ENCODE results near the gene HOXA9. TPM values are rescaled to one million over a fixed set of nuclear protein-coding genes. Genes with fewer than 3 reads are reported as not detected.

Gene HOXA9
- total RNA-seq, 2 experiments from 2014 or later, result not detected

DNA sequence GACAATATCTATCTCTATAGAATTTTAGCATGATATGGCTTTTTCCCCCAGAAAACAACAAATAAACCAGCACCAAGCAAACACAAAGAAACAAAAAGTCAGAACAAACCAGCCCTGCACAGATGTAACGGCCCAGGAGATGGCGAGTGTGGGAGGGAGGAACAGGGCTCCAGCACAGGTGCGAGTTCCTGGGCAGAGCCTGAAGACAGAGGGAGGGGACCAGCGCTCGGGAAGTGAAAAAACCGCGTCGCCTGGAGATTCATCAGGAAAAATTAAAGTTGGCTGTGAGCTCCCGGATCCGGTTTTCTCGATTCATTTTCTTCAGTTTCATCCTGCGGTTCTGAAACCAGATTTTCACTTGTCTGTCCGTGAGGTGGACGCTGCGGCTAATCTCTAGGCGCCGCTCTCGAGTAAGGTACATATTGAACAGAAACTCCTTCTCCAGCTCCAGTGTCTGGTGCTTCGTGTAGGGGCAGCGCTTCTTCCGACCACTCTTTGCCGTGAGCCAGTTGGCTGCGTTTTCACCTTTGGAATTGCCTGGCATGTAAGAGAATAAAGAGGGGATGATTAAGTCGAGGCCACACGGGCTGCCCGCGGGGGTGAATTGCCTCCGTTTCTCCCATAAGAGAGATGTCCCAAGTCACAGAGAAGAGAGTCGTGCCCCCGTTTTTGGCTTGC lies 6.4 kb upstream of the HOXA9 start:
- no peaks in the 10 kb centered on the region for H3K4me1 ChIP-seq (ENCODE audit: insufficient read depth, low read length, poor library complexity, severe bottlenecking)
- no peak overlapping the region for H2AFZ ChIP-seq (ENCODE audit: low read length)
- TF ChIP-seq, protein P1, sequence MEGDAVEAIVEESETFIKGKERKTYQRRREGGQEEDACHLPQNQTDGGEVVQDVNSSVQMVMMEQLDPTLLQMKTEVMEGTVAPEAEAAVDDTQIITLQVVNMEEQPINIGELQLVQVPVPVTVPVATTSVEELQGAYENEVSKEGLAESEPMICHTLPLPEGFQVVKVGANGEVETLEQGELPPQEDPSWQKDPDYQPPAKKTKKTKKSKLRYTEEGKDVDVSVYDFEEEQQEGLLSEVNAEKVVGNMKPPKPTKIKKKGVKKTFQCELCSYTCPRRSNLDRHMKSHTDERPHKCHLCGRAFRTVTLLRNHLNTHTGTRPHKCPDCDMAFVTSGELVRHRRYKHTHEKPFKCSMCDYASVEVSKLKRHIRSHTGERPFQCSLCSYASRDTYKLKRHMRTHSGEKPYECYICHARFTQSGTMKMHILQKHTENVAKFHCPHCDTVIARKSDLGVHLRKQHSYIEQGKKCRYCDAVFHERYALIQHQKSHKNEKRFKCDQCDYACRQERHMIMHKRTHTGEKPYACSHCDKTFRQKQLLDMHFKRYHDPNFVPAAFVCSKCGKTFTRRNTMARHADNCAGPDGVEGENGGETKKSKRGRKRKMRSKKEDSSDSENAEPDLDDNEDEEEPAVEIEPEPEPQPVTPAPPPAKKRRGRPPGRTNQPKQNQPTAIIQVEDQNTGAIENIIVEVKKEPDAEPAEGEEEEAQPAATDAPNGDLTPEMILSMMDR (conservative IDR thresholded peaks at IDR 0.05; ENCODE audit: low read length), result no peak
- H3K9me2 ChIP-seq (ENCODE audit: insufficient read depth, low read length), result no peaks in the 10 kb centered on the region
- no peaks in the 10 kb centered on the region for H3K9me3 ChIP-seq (ENCODE audit: low read length)
- H4K20me1 ChIP-seq (ENCODE audit: insufficient read depth, low read length), result no peaks in the 10 kb centered on the region
- H3K27ac ChIP-seq (ENCODE audit: low read depth, low read length, poor library complexity, severe bottlenecking), result no peak overlapping the region
- no peaks in the 10 kb centered on the region for H3K79me2 ChIP-seq (ENCODE audit: insufficient read depth, low read depth, low read length)
- BruUV-seq (replicated peaks), result no TSS peak
- POLR2A ChIA-PET, result no interaction called here
- H3K4me2 ChIP-seq (ENCODE audit: low read length), result no peak overlapping the region
- intact Hi-C loops (cut with micrococcal nuclease; ENCODE audit: unreplicated experiment), result no loop called here
- H3K36me3 ChIP-seq (ENCODE audit: insufficient read depth, low read length), result no peaks in the 10 kb centered on the region
- H3K4me3 ChIP-seq (ENCODE audit: low read depth, low read length, poor library complexity, severe bottlenecking), result no peak overlapping the region
- no peak for DNase-seq (ENCODE audit: low spot score)
- CTCF ChIA-PET (ENCODE audit: unreplicated experiment), result no interaction called here

DNA sequence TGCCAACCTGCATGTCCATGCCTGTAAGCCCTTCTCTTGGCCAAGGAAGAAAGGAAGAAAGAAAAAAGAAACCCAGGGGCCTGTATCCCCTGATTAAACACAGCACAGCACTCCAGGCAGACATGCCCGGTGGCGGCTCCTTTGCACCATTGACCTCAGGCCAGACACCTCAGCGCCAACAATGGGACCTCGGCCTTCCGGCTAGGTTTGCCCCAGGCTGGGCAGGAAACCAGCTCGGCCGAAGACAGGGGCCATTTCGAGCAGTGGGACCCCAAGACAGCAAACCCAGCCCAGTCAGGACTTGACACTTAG lies 5.9 kb upstream of the HOXA9 start:
- Histone ChIP-seq H3K27ac (ENCODE audit: low read depth, low read length, poor library complexity, severe bottlenecking) (no peak overlapping the region), H3K79me2 (ENCODE audit: insufficient read depth, low read depth, low read length) (no peaks in the 10 kb centered on the region), H3K9me3 (ENCODE audit: low read length) (no peaks in the 10 kb centered on the region), H3K36me3 (ENCODE audit: insufficient read depth, low read length) (no peaks in the 10 kb centered on the region), H3K9me2 (ENCODE audit: insufficient read depth, low read length) (no peaks in the 10 kb centered on the region), H3K4me1 (ENCODE audit: insufficient read depth, low read length, poor library complexity, severe bottlenecking) (no peaks in the 10 kb centered on the region), H3K4me2 (ENCODE audit: low read length) (no peak overlapping the region), H2AFZ (ENCODE audit: low read length) (no peak overlapping the region), H4K20me1 (ENCODE audit: insufficient read depth, low read length) (no peaks in the 10 kb centered on the region), H3K4me3 (ENCODE audit: low read depth, low read length, poor library complexity, severe bottlenecking) (no peak overlapping the region)
- TF ChIP-seq EZH2phosphoT487 (IDR thresholded peaks at IDR 0.05; ENCODE audit: borderline replicate concordance, low read depth, low read length), result no peak
- TF ChIP-seq, protein P1 (conservative IDR thresholded peaks at IDR 0.05; ENCODE audit: low read length), result no peak
- BruUV-seq (replicated peaks), result no TSS peak
- POLR2A ChIA-PET, result no interaction called here
- intact Hi-C loops (cut with micrococcal nuclease; ENCODE audit: unreplicated experiment), result no loop called here
- CTCF ChIA-PET (ENCODE audit: unreplicated experiment), result no interaction called here
- DNase-seq (ENCODE audit: low spot score), result no peak

DNA sequence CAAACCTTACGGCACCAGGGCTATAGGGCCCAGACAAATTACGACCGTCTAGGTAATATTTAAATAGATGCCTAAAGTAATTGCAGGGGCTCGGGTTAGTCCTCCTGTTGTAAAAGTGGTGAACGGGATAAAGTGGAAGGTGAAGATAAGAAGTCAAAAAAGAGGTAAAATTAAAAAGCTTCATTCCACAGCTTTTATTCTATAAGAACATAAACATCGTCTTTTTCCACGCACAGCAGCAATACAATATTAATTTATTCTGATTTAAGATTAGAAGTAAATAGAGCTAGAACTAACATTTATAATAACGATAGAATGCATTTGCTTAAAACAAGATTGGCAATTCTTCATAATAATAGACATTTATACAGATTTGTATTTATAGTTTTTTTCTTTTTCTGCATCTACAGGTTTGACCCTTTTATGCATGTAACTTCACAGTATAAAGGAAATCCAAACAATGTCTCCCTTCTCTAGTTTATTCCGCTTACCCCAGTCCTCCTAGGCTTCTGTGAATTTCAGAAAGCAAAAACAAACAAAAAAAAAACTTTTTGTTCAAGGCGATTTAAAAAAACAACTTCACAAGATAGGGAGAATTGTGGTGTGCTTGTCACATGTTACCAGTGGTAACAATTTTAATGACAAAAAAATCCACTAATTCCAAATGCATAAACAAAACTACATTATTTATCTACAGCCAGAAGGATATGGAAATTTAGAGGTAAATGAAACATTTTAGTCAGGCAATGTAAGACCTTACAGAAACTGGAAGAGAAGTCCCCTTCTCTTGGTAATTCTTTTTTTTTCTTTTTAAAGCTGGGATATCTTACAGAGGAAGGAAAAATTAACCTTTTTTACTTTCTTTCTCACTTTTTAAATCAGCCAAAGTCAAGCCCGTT lies 5.3 kb upstream of the HOXA9 start:
- TF ChIP-seq EZH2phosphoT487 (IDR thresholded peaks at IDR 0.05; ENCODE audit: borderline replicate concordance, low read depth, low read length), result no peak; the same call in 1 of the 2 replicates
- TF ChIP-seq, protein P1 (conservative IDR thresholded peaks at IDR 0.05; ENCODE audit: low read length), result no peak
- no peaks in the 10 kb centered on the region for H3K36me3 ChIP-seq (ENCODE audit: insufficient read depth, low read length)
- H4K20me1 ChIP-seq (ENCODE audit: insufficient read depth, low read length), result no peaks in the 10 kb centered on the region
- intact Hi-C loops (cut with micrococcal nuclease; ENCODE audit: unreplicated experiment), result no loop called here
- H3K4me2 ChIP-seq (ENCODE audit: low read length), result no peak overlapping the region
- no peaks in the 10 kb centered on the region for H3K4me1 ChIP-seq (ENCODE audit: insufficient read depth, low read length, poor library complexity, severe bottlenecking)
- H3K9me3 ChIP-seq (ENCODE audit: low read length), result no peaks in the 10 kb centered on the region
- BruUV-seq (replicated peaks), result no TSS peak
- no peak overlapping the region for H2AFZ ChIP-seq (ENCODE audit: low read length)
- H3K79me2 ChIP-seq (ENCODE audit: insufficient read depth, low read depth, low read length), result no peaks in the 10 kb centered on the region
- H3K9me2 ChIP-seq (ENCODE audit: insufficient read depth, low read length), result no peaks in the 10 kb centered on the region
- H3K27ac ChIP-seq (ENCODE audit: low read depth, low read length, poor library complexity, severe bottlenecking), result no peak overlapping the region
- POLR2A ChIA-PET, result interaction anchor here (0.6 to 1.1 kb wide), 2 partner anchors 39 to 1243 kb away, joined by 3 read pairs; no protein-coding TSS in a partner anchor
- CTCF ChIA-PET (ENCODE audit: unreplicated experiment), result no interaction called here
- no peak overlapping the region for H3K4me3 ChIP-seq (ENCODE audit: low read depth, low read length, poor library complexity, severe bottlenecking)
- DNase-seq (ENCODE audit: low spot score), result no peak

Data from OCI-LY7 (cell line).